AG10803 (cell line): ENCODE measurements around the gene ARL6IP5.

Source experiments
- DNase-seq: peaks from one replicate; pipeline ENCODE4 v3.0.0; 2010; ENCODE audit warnings: low read depth
- H3K4me3 ChIP-seq: 2 replicates; pipeline ENCODE4 v1.5.1; 2011; ENCODE audit warnings: mild to moderate bottlenecking, low read length, control low read depth
- CTCF ChIP-seq: conservative IDR thresholded peaks from 2 replicates; pipeline ENCODE4 v1.5.1; 2011; ENCODE audit warnings: mild to moderate bottlenecking, low read length, control low read depth, inconsistent platforms

The ARL6IP5 gene

GRCh38 chr3:69122403-69122802, 37.7 kb downstream of the ARL6IP5 start, which contains the start of gene LMOD3:
TSS of gene LMOD3 (minus strand) at chr3:69122595. CDS start at chr3:69122386, 209 bp downstream.
- no peak for TF ChIP-seq CTCF
- H3K4me3 ChIP-seq: no peak within 1 kb of the TSS
- no peak for DNase-seq

GRCh38 chr3:69126216-69126615, 41.5 kb downstream of the ARL6IP5 start:
- H3K4me3 ChIP-seq: no peak overlapping the region
- DNase-seq: no peak
- no peak for TF ChIP-seq CTCF

- no peak for TF ChIP-seq CTCF
Observed at GRCh38 chr3:69126999-69127398, 42.3 kb downstream of the ARL6IP5 start.

GRCh38 chr3:69128509-69128908, 43.8 kb downstream of the ARL6IP5 start:
- H3K4me3 ChIP-seq: no peak overlapping the region
- DNase-seq: no peak
- no peak for TF ChIP-seq CTCF

More at GRCh38 chr3:69126999-69127398, 42.3 kb downstream of the ARL6IP5 start:
- no peak overlapping the region for H3K4me3 ChIP-seq
- no peak for DNase-seq

GRCh38 chr3:69129531-69129930, 44.8 kb downstream of the ARL6IP5 start:
- peak; percentile 76 for DNase-seq
- no peak for TF ChIP-seq CTCF
- H3K4me3 ChIP-seq: no peak overlapping the region

GRCh38 chr3:69130689-69131088, 46.0 kb downstream of the ARL6IP5 start:
- no peak for DNase-seq
- H3K4me3 ChIP-seq: no peak overlapping the region
- TF ChIP-seq CTCF: no peak

GRCh38 chr3:69137005-69137404, 52.3 kb downstream of the ARL6IP5 start:
- no peak for DNase-seq
- H3K4me3 ChIP-seq: no peak overlapping the region
- TF ChIP-seq CTCF: no peak
